HCT116 (cell line): ENCODE measurements around the gene CLCA2. TPM values are rescaled to one million over a fixed set of nuclear protein-coding genes. Genes with fewer than 3 reads are reported as not detected.

Experiments used
- ATAC-seq: fragments of 200-7000 bp; cut with Tn5 transposase; 2 replicates; pipeline ENCODE4 v1.9.1; 2020; ENCODE audit warnings: mild to moderate bottlenecking, moderate library complexity
- BruUV-seq: library from RNA; stranded (reverse); fragments of 400-500 nt; replicated peaks from 2 replicates; lab custom pipeline; 2021; lab: Mats Ljungman, UMichigan
- CTCF ChIA-PET: fragments of 300-600 bp; sonication (Branson Sonifier 250); formaldehyde crosslinking; loops from one replicate; lab custom pipeline; 2021; ENCODE audit warnings: antibody characterized with exemption; lab: Charles Lee
- POLR2A ChIA-PET: fragments of 300-600, 350-600 bp; sonication (Branson Sonifier 250); formaldehyde crosslinking; loops from one replicate; lab custom pipeline; 2021; ENCODE audit warnings: antibody characterized with exemption; lab: Charles Lee
- RAD21 ChIA-PET, 2 experiments: fragments of 300-600 bp; sonication (Branson Sonifier 250); formaldehyde crosslinking; loops; one replicate each; lab custom pipeline; 2023; ENCODE audit warnings: low total read pairs in 2 of 2; ENCODE audit not compliant: uncharacterized antibody in 2 of 2, unreplicated experiment in 2 of 2, low non-redundant PET in 1 of 2; lab: Charles Lee
- DNase-seq: peaks from one replicate; pipeline ENCODE4 v3.0.0-alpha.2; 2010; ENCODE audit warnings: low read depth, low spot score
- H2AFZ ChIP-seq: fragments of 200-600 bp; shearing (Covaris generic), sonication (generic); 2 replicates; pipeline ENCODE4 v1.6.1; 2017; ENCODE audit warnings: low read depth, mixed run types, mixed read lengths, antibody characterized with exemption, low read length; ENCODE audit not compliant: poor library complexity, severe bottlenecking
- H3K27ac ChIP-seq: 2 replicates; pipeline ENCODE4 v1.5.1; 2012; ENCODE audit warnings: low read depth, low read length
- H3K27me3 ChIP-seq: fragments of 200-600 bp; sonication (generic); 2 replicates; pipeline ENCODE4 v1.6.1; 2016; ENCODE audit warnings: mixed run types, low read length, mixed read lengths; ENCODE audit not compliant: insufficient read depth
- H3K36me3 ChIP-seq, 2 experiments: fragments of 200-500 bp in 1 of 2; fragments of 200-600 bp in 1 of 2; sonication (Bioruptor generic) in 1 of 2; sonication (generic) in 1 of 2; 2 replicates each; pipeline versions ENCODE4 v1.5.1 to v1.6.1; 2014 to 2016; ENCODE audit warnings: low read length in 2 of 2, inconsistent platforms in 1 of 2, mixed read lengths in 1 of 2, mixed run types in 1 of 2; ENCODE audit not compliant: insufficient read depth in 2 of 2, control insufficient read depth in 1 of 2
- H3K4me1 ChIP-seq, 2 experiments: fragments of 200-600 bp in 1 of 2; sonication (generic) in 1 of 2; 2 replicates each; pipeline versions ENCODE4 v1.5.1 to v1.6.1; 2012 to 2017; ENCODE audit warnings: low read length in 2 of 2, inconsistent platforms in 1 of 2, mild to moderate bottlenecking in 1 of 2, mixed read lengths in 1 of 2, mixed run types in 1 of 2, moderate library complexity in 1 of 2; ENCODE audit not compliant: insufficient read depth in 2 of 2, control insufficient read depth in 1 of 2
- H3K4me2 ChIP-seq: fragments of 200-600 bp; sonication (generic); 2 replicates; pipeline ENCODE4 v1.6.1; 2017; ENCODE audit warnings: mixed run types, low read length, mixed read lengths
- H3K4me3 ChIP-seq, 2 experiments: fragments of 200-600 bp in 1 of 2; sonication (generic) in 1 of 2; replicated peaks in 1 of 2; 2 replicates each; pipeline ENCODE4 v1.5.1; 2011 to 2016; ENCODE audit warnings: low read length in 2 of 2, control low read depth in 1 of 2, low read depth in 1 of 2, mild to moderate bottlenecking in 1 of 2, mixed read lengths in 1 of 2, mixed run types in 1 of 2
- H3K79me2 ChIP-seq: fragments of 200-600 bp; sonication (generic); 2 replicates; pipeline ENCODE4 v1.6.1; 2017; ENCODE audit warnings: mild to moderate bottlenecking, mixed run types, low read length, moderate library complexity, mixed read lengths; ENCODE audit not compliant: insufficient read depth
- H3K9ac ChIP-seq: fragments of 200-600 bp; sonication (generic); 2 replicates; pipeline ENCODE4 v1.6.1; 2016; ENCODE audit warnings: low read length, mixed read lengths
- H3K9me2 ChIP-seq: fragments of 200-600 bp; sonication (generic), shearing (Covaris generic); 2 replicates; pipeline ENCODE4 v1.6.1; 2017; ENCODE audit warnings: mixed run types, mild to moderate bottlenecking, moderate library complexity; ENCODE audit not compliant: insufficient read depth
- H3K9me3 ChIP-seq, 2 experiments: fragments of 200-500 bp in 1 of 2; fragments of 200-600 bp in 1 of 2; sonication (Bioruptor generic) in 1 of 2; sonication (generic) in 1 of 2; 2 replicates each; pipeline ENCODE4 v1.6.1; 2014 to 2017; ENCODE audit warnings: low read length in 2 of 2, mixed read lengths in 2 of 2, inconsistent platforms in 1 of 2, low read depth in 1 of 2, mild to moderate bottlenecking in 1 of 2, mixed run types in 1 of 2, moderate library complexity in 1 of 2; ENCODE audit not compliant: control insufficient read depth in 1 of 2, insufficient read depth in 1 of 2
- H4K20me1 ChIP-seq: fragments of 200-600 bp; sonication (generic), shearing (Covaris generic); 2 replicates; pipeline ENCODE4 v1.6.1; 2017; ENCODE audit warnings: mixed run types, mild to moderate bottlenecking, moderate library complexity; ENCODE audit not compliant: insufficient read depth
- CBX3 ChIP-seq: IDR thresholded peaks from 2 replicates; pipeline ENCODE4 v1.6.1; 2012; ENCODE audit warnings: low read depth
- CEBPB ChIP-seq: IDR thresholded peaks from 2 replicates; pipeline ENCODE4 v1.6.1; 2012; ENCODE audit warnings: low read depth
- EZH2phosphoT487 ChIP-seq: fragments of 200-600 bp; IDR thresholded peaks from 2 replicates; pipeline ENCODE4 v1.6.1; 2018; ENCODE audit warnings: antibody characterized with exemption, borderline replicate concordance
- JUND ChIP-seq: IDR thresholded peaks from 2 replicates; pipeline ENCODE4 v1.6.1; 2012
- POLR2AphosphoS5 ChIP-seq: IDR thresholded peaks from 2 replicates; pipeline ENCODE4 v1.6.1; 2011; ENCODE audit warnings: mild to moderate bottlenecking, low read depth, low read length, moderate library complexity
- SP1 ChIP-seq: IDR thresholded peaks from 2 replicates; pipeline ENCODE4 v1.6.1; 2012; ENCODE audit warnings: low read depth
- SRF ChIP-seq: IDR thresholded peaks from 2 replicates; pipeline ENCODE4 v1.6.1; 2012; ENCODE audit warnings: low read depth
- TCF7L2 ChIP-seq: IDR thresholded peaks from 2 replicates; pipeline ENCODE4 v1.7.0; 2011; ENCODE audit warnings: borderline replicate concordance, inconsistent platforms; ENCODE audit not compliant: insufficient read depth, insufficient read length; ENCODE audit errors: extremely low read depth
- YY1 ChIP-seq: IDR thresholded peaks from 2 replicates; pipeline ENCODE4 v1.6.1; 2011; ENCODE audit warnings: low read length, low read depth, moderate library complexity, mild to moderate bottlenecking; ENCODE audit not compliant: insufficient replicate concordance; ENCODE audit errors: extremely low read depth
- ZFX ChIP-seq: fragments of 450-650 bp; IDR thresholded peaks from 2 replicates; pipeline ENCODE4 v1.6.1; 2017
- intact Hi-C: fragments of 100-400 bp; cut with micrococcal nuclease; formaldehyde crosslinking; loops from 2 replicates; pipeline ENCODE4 v1.10.0; 2022
- total RNA-seq: library from RNA; stranded (reverse); gene quantifications from one replicate; pipeline ENCODE4 v1.2.1, GENCODE V29; 2021; ENCODE audit not compliant: unreplicated experiment
- TF ChIP-seq, protein P1 (sequence below): IDR thresholded peaks from 2 replicates; pipeline ENCODE4 v1.6.1; 2012
- TF ChIP-seq, protein P2 (sequence below), 3 experiments: fragments of 200-600 bp in 1 of 3; sonication (generic) in 1 of 3; IDR thresholded peaks in 2 of 3; conservative IDR thresholded peaks in 1 of 3; 2 replicates each; pipeline ENCODE4 v1.5.1; 2012 to 2017; ENCODE audit warnings: low read depth in 2 of 3, low read length in 2 of 3, antibody characterized with exemption in 1 of 3, borderline replicate concordance in 1 of 3, control low read depth in 1 of 3, mild to moderate bottlenecking in 1 of 3, mixed read lengths in 1 of 3, mixed run types in 1 of 3, moderate library complexity in 1 of 3; ENCODE audit not compliant: insufficient read depth in 1 of 3
- TF ChIP-seq, protein P3 (sequence below): IDR thresholded peaks from 2 replicates; pipeline ENCODE4 v1.6.1; 2012; ENCODE audit warnings: low read depth

CLCA2 gene
- total RNA-seq, 1 experiment from 2014 or later = not detected

DNA sequence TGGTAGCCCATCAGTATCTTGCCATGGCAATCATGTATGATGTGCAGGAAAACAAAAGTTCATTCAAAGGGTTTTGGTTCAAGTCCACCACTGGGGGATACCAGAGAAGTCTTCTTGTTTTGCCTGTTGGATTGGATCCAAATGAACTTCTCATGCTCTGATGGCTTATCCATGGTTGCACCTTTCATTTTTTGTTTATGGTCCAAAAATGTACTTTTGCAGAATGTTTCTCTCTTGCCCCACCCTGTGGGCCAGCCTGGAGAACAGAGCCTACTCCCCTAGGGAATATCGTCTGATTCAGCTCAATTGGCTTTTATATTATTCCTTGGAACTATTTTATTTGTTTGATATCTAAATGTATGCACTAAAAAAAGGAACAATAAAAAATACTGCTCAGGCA is 24.7 kb downstream of the CLCA2 start:
- CTCF ChIA-PET = no interaction called here
- POLR2A ChIA-PET = no interaction called here
- no TSS peak for BruUV-seq

DNA sequence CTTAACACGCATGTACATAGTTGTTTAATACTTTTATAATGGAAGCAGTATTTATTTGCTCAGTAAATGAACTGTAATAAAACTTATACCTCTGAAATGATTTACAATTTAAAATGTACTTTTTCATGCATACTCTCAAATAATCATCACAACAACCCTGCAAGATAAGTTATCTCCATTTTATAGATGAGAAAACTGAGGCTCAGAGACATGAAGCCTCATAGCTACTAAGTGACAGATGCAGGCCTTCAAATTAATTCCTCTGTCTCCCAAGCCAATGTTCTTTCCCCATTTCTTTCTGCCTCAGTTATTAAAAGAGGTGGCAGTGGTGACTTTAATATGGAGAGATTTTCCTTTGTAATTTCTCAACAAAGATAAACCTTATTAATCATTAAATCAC is 25.1 kb downstream of the CLCA2 start:
- intact Hi-C loops = no loop called here
- ChIA-PET CTCF (no interaction called here), POLR2A (no interaction called here), RAD21 (no interaction called here)
- ATAC-seq (no peak), DNase-seq (no peak)
- no peak overlapping the region for H2AFZ ChIP-seq
- no peak overlapping the region for H3K9ac ChIP-seq
- no peaks in the 10 kb centered on the region for H3K36me3 ChIP-seq
- no peaks in the 10 kb centered on the region for H4K20me1 ChIP-seq
- no peak overlapping the region for H3K27ac ChIP-seq
- no peaks in the 10 kb centered on the region for H3K9me3 ChIP-seq
- H3K4me2 ChIP-seq = no peak overlapping the region
- no peaks in the 10 kb centered on the region for H3K9me2 ChIP-seq
- no TSS peak for BruUV-seq
- no peaks in the 10 kb centered on the region for H3K4me1 ChIP-seq
- no peak overlapping the region for H3K4me3 ChIP-seq
- no peaks in the 10 kb centered on the region for H3K27me3 ChIP-seq
- H3K79me2 ChIP-seq = no peaks in the 10 kb centered on the region
- TF ChIP-seq SRF (no peak), CBX3 (no peak), POLR2AphosphoS5 (no peak), CEBPB (no peak), TCF7L2 (no peak)
- TF ChIP-seq, protein P1, sequence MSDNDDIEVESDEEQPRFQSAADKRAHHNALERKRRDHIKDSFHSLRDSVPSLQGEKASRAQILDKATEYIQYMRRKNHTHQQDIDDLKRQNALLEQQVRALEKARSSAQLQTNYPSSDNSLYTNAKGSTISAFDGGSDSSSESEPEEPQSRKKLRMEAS = no peak
- TF ChIP-seq, protein P2, sequence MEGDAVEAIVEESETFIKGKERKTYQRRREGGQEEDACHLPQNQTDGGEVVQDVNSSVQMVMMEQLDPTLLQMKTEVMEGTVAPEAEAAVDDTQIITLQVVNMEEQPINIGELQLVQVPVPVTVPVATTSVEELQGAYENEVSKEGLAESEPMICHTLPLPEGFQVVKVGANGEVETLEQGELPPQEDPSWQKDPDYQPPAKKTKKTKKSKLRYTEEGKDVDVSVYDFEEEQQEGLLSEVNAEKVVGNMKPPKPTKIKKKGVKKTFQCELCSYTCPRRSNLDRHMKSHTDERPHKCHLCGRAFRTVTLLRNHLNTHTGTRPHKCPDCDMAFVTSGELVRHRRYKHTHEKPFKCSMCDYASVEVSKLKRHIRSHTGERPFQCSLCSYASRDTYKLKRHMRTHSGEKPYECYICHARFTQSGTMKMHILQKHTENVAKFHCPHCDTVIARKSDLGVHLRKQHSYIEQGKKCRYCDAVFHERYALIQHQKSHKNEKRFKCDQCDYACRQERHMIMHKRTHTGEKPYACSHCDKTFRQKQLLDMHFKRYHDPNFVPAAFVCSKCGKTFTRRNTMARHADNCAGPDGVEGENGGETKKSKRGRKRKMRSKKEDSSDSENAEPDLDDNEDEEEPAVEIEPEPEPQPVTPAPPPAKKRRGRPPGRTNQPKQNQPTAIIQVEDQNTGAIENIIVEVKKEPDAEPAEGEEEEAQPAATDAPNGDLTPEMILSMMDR (IDR thresholded peaks at IDR 0.05 in 2 of 3, conservative IDR thresholded peaks at IDR 0.05 in 1 of 3; ENCODE audit: borderline replicate concordance in 1 of 3, insufficient read depth in 1 of 3, low read depth in 2 of 3, low read length in 2 of 3) = no peak
- TF ChIP-seq, protein P3, sequence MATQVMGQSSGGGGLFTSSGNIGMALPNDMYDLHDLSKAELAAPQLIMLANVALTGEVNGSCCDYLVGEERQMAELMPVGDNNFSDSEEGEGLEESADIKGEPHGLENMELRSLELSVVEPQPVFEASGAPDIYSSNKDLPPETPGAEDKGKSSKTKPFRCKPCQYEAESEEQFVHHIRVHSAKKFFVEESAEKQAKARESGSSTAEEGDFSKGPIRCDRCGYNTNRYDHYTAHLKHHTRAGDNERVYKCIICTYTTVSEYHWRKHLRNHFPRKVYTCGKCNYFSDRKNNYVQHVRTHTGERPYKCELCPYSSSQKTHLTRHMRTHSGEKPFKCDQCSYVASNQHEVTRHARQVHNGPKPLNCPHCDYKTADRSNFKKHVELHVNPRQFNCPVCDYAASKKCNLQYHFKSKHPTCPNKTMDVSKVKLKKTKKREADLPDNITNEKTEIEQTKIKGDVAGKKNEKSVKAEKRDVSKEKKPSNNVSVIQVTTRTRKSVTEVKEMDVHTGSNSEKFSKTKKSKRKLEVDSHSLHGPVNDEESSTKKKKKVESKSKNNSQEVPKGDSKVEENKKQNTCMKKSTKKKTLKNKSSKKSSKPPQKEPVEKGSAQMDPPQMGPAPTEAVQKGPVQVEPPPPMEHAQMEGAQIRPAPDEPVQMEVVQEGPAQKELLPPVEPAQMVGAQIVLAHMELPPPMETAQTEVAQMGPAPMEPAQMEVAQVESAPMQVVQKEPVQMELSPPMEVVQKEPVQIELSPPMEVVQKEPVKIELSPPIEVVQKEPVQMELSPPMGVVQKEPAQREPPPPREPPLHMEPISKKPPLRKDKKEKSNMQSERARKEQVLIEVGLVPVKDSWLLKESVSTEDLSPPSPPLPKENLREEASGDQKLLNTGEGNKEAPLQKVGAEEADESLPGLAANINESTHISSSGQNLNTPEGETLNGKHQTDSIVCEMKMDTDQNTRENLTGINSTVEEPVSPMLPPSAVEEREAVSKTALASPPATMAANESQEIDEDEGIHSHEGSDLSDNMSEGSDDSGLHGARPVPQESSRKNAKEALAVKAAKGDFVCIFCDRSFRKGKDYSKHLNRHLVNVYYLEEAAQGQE = no peak

More for the DNA sequence above, 24.7 kb downstream of the CLCA2 start:
- Histone ChIP-seq H4K20me1 (no peaks in the 10 kb centered on the region), H3K4me1 (no peaks in the 10 kb centered on the region), H3K4me2 (no peak overlapping the region), H3K9me3 (no peaks in the 10 kb centered on the region), H3K79me2 (no peaks in the 10 kb centered on the region), H3K9me2 (no peaks in the 10 kb centered on the region), H2AFZ (no peak overlapping the region), H3K27me3 (no peaks in the 10 kb centered on the region), H3K9ac (no peak overlapping the region), H3K4me3 (no peak overlapping the region), H3K36me3 (no peaks in the 10 kb centered on the region), H3K27ac (no peak overlapping the region)
- RAD21 ChIA-PET = no interaction called here
- no peak for TF ChIP-seq EZH2phosphoT487
- TF ChIP-seq ZFX = no peak
- TF ChIP-seq YY1 = no peak
- TF ChIP-seq JUND = no peak
- TF ChIP-seq, protein P2 (IDR thresholded peaks at IDR 0.05 in 2 of 3, conservative IDR thresholded peaks at IDR 0.05 in 1 of 3; ENCODE audit: borderline replicate concordance in 1 of 3, insufficient read depth in 1 of 3, low read depth in 2 of 3, low read length in 2 of 3) = no peak
- no peak for TF ChIP-seq SP1
- DNase-seq (no peak), ATAC-seq (no peak)
- intact Hi-C loops = no loop called here
